Testis (tissue), 2 donors: ENCODE measurements around the gene PPM1H.

Source experiments
- POLR2A ChIP-seq: fragments of 450-650 bp; IDR thresholded peaks from one replicate; pipeline ENCODE4 v1.6.1; 2017; ENCODE audit warnings: antibody characterized with exemption, mild to moderate bottlenecking, moderate library complexity
- TF ChIP-seq, protein P1 (sequence below), 3 experiments: fragments of 450-650 bp in 2 of 3; fragments of 200-600 bp in 1 of 3; sonication (generic) in 1 of 3; IDR thresholded peaks; one replicate each; pipeline ENCODE4 v1.5.1; 2016 to 2019; ENCODE audit warnings: antibody characterized with exemption in 3 of 3, mild to moderate bottlenecking in 2 of 3, moderate library complexity in 1 of 3

DNA sequence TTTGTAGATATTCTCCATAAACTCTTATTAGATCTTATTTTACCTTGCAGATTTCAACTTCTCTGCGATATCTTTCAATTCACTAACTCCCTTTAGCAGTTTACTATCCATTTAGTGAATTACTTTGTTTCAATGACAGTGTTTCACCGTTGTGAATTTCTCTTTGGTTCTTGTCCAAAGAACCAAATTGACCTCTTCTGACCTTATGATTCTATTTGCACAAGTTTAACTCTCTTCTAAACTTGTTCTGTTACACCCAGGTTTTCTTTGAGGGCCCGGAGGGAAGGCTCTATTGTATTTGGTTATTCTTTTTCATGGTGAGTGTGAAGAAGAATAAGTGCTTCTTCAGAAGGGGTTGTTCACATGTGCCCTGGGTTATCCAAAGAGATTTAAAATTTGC is 281.6 kb downstream of the PPM1H start:
- TF ChIP-seq POLR2A, result no peak
- TF ChIP-seq, protein P1, sequence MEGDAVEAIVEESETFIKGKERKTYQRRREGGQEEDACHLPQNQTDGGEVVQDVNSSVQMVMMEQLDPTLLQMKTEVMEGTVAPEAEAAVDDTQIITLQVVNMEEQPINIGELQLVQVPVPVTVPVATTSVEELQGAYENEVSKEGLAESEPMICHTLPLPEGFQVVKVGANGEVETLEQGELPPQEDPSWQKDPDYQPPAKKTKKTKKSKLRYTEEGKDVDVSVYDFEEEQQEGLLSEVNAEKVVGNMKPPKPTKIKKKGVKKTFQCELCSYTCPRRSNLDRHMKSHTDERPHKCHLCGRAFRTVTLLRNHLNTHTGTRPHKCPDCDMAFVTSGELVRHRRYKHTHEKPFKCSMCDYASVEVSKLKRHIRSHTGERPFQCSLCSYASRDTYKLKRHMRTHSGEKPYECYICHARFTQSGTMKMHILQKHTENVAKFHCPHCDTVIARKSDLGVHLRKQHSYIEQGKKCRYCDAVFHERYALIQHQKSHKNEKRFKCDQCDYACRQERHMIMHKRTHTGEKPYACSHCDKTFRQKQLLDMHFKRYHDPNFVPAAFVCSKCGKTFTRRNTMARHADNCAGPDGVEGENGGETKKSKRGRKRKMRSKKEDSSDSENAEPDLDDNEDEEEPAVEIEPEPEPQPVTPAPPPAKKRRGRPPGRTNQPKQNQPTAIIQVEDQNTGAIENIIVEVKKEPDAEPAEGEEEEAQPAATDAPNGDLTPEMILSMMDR (IDR thresholded peaks at IDR 0.05), result no peak
